ENCODE results near the gene IL22RA1.
A peak's percentile ranks its signal among the peaks of the same experiment; 100 is the strongest.

Gene IL22RA1

DNA sequence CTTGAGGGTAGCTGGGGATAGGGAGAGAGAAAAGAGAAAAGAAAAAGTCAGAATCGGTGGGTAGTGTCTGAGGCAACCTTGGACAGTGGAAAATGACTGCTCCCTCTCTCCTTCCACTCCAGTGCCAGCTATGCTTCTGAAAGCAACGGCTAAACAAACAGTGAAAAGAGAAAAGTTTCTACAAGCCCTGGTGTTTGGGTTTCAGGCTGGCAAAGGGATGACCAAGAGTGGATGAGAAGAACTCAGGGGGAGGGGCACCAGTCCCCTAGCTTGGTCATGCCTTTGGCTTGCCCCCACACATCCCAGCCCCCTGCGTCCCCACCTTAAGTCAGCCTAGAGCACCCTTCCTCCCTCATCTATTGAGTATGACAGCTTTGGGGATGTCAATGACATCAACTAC, 8.6 kb downstream of the IL22RA1 start:
- no peaks in the 10 kb centered on the region for H3K4me1 ChIP-seq (ENCODE audit: control insufficient read depth, insufficient read depth, low read length)
- no peaks in the 10 kb centered on the region for H3K27me3 ChIP-seq (replicated peaks; ENCODE audit: control insufficient read depth, insufficient read depth, low read length)
- no peak overlapping the region for H3K4me3 ChIP-seq (ENCODE audit: low read length)
- H3K9ac ChIP-seq (ENCODE audit: low read length) = no peak overlapping the region
- DNase-seq (ENCODE audit: low read depth) = no peak
- H3K9me3 ChIP-seq (ENCODE audit: control insufficient read depth, low read length) = peaks cover 10% of the 10 kb centered on the region
- H3K36me3 ChIP-seq (ENCODE audit: control insufficient read depth, insufficient read depth, low read length, severe bottlenecking) = no peaks in the 10 kb centered on the region

DNA sequence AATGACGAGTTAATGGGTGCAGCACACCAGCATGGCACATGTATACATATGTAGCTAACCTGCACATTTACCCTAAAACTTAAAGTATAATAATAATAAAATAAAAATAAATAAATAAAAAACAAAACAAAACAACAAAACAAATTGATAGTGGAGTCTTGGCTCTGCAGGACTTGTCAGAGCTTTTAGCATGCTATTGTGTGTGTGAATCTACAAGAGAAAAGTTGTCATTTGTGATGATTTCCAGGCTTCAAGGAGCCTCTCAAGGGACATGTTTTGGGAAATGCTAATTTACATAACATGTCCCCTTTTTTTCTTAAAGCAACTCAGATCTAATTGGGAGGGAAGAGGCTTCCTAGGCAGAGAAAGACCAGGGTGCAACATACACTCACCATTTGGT, 9.1 kb downstream of the IL22RA1 start:
- Histone ChIP-seq H3K4me1 (ENCODE audit: control insufficient read depth, insufficient read depth, low read length) (no peaks in the 10 kb centered on the region), H3K36me3 (ENCODE audit: control insufficient read depth, insufficient read depth, low read length, severe bottlenecking) (no peaks in the 10 kb centered on the region), H3K27me3 (replicated peaks; ENCODE audit: control insufficient read depth, insufficient read depth, low read length) (no peaks in the 10 kb centered on the region), H3K9ac (ENCODE audit: low read length) (no peak overlapping the region), H3K9me3 (ENCODE audit: control insufficient read depth, low read length) (peaks cover 6% of the 10 kb centered on the region), H3K4me3 (ENCODE audit: low read length) (no peak overlapping the region)
- no peak for DNase-seq (ENCODE audit: low read depth)

DNA sequence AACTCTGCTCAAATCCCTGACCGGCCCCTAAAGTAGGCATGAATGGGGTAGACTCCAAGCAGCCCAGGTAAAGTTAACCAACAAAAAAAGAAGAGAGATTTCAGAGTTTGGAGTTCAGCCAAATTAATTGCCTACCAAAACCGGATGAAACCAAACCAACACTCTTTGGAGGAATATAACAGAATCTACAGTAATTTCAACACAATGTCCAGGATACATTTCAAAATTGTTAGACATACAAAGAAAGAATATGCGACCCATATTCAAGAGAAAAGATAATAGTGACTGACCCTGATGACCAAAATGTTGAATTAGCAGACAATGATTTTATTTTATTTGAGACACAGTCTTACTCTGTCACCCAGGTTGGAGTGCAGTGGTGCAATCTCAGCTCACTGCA, 12.6 kb downstream of the IL22RA1 start:
- peaks cover 11% of the 10 kb centered on the region for H3K4me1 ChIP-seq (ENCODE audit: control insufficient read depth, insufficient read depth, low read length)
- H3K27me3 ChIP-seq (replicated peaks; ENCODE audit: control insufficient read depth, insufficient read depth, low read length) = no peaks in the 10 kb centered on the region
- H3K9me3 ChIP-seq (ENCODE audit: control insufficient read depth, low read length) = peaks cover 6% of the 10 kb centered on the region
- no peaks in the 10 kb centered on the region for H3K36me3 ChIP-seq (ENCODE audit: control insufficient read depth, insufficient read depth, low read length, severe bottlenecking)
- no peak overlapping the region for H3K4me3 ChIP-seq (ENCODE audit: low read length)
- no peak overlapping the region for H3K9ac ChIP-seq (ENCODE audit: low read length)
- DNase-seq (ENCODE audit: low read depth) = no peak

DNA sequence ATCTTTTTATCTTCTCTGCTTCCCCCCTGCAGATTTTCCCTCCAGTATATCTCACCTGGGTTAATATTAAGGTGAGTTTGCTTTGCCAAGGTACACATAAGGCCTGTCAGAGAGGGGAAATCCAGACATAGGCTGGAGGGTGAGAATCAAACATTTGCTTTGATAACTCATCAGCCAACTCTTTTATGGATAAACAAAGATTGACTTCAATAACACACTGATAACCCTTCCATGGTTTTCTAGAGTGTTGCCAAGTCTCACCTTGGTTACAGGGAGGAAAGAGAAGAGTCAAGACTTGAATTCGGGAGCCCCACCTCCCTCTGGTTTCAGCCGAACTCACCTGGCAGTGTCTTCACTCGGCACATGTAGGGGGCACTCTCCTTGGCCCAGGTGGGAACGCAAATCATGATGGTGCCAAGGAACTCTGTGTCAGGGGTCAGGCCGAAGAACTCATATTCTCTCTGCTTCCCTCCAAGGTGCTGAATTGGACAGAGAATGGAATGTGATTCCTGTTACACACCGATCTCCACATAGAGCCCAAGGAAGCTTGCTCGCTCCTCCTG, 15.1 kb downstream of the IL22RA1 start:
- H3K9ac ChIP-seq (ENCODE audit: low read length) = no peak overlapping the region
- H3K36me3 ChIP-seq (ENCODE audit: control insufficient read depth, insufficient read depth, low read length, severe bottlenecking) = no peaks in the 10 kb centered on the region
- peaks cover 11% of the 10 kb centered on the region for H3K4me1 ChIP-seq (ENCODE audit: control insufficient read depth, insufficient read depth, low read length)
- H3K27me3 ChIP-seq (replicated peaks; ENCODE audit: control insufficient read depth, insufficient read depth, low read length) = no peaks in the 10 kb centered on the region
- no peak overlapping the region for H3K4me3 ChIP-seq (ENCODE audit: low read length)
- DNase-seq (ENCODE audit: low read depth) = no peak
- H3K9me3 ChIP-seq (ENCODE audit: control insufficient read depth, low read length) = peaks cover 6% of the 10 kb centered on the region

DNA sequence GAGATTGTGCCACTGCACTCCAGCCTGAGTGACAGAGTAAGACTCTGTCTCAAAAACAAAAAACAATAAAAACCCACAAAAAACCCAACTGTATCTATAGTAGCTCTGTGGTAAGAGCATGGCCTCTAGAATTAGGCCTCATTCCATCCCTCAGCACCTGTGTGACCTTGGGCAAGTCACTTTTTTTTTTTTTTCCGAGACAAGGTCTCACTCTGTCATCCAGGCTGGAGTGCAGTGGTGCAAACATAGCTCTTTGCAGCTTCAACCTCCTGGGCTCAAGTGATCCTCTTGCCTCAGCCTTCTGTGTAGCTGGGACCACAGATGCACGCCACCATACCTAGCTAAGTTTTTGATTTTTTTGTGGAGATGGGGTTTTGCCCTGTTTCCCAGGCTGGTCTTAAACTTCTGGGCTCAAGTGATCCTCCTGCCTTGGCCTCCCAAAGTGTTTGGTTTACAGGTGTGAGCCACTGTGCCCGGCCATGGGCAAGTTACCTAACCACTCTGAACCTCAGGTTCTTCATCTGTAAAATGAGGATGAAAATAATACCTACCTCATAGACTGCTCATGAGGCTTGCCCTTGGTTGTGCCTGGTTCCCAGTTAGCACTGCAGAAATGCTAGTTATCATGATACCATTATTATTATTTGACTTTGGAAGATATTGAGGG, 15.7 kb downstream of the IL22RA1 start:
- no peak overlapping the region for H3K9ac ChIP-seq (ENCODE audit: low read length)
- no peak overlapping the region for H3K4me3 ChIP-seq (ENCODE audit: low read length)
- peaks cover 6% of the 10 kb centered on the region for H3K9me3 ChIP-seq (ENCODE audit: control insufficient read depth, low read length)
- H3K36me3 ChIP-seq (ENCODE audit: control insufficient read depth, insufficient read depth, low read length, severe bottlenecking) = no peaks in the 10 kb centered on the region
- no peaks in the 10 kb centered on the region for H3K27me3 ChIP-seq (replicated peaks; ENCODE audit: control insufficient read depth, insufficient read depth, low read length)
- DNase-seq (ENCODE audit: low read depth) = no peak
- H3K4me1 ChIP-seq (ENCODE audit: control insufficient read depth, insufficient read depth, low read length) = peaks cover 11% of the 10 kb centered on the region

DNA sequence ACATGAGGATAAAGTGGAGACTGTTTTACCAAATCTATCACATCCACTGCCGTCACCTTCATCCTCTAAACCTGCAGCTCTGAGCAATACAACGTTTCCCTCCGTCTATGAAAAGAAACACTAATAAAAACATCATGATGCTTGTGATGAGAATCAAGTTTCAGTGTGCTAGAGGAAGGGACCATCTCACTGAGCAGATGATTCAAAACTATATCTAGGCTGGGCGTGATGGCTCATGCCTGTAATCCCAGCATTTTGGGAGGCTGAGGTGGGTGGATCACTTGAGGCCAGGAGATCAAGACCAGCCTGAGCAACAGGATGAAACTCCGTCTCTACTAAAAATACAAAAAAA, 16.3 kb downstream of the IL22RA1 start:
- peaks cover 11% of the 10 kb centered on the region for H3K4me1 ChIP-seq (ENCODE audit: control insufficient read depth, insufficient read depth, low read length)
- DNase-seq (ENCODE audit: low read depth) = no peak
- H3K9ac ChIP-seq (ENCODE audit: low read length) = no peak overlapping the region
- no peaks in the 10 kb centered on the region for H3K27me3 ChIP-seq (replicated peaks; ENCODE audit: control insufficient read depth, insufficient read depth, low read length)
- no peaks in the 10 kb centered on the region for H3K36me3 ChIP-seq (ENCODE audit: control insufficient read depth, insufficient read depth, low read length, severe bottlenecking)
- H3K9me3 ChIP-seq (ENCODE audit: control insufficient read depth, low read length) = peaks cover 6% of the 10 kb centered on the region
- no peak overlapping the region for H3K4me3 ChIP-seq (ENCODE audit: low read length)

DNA sequence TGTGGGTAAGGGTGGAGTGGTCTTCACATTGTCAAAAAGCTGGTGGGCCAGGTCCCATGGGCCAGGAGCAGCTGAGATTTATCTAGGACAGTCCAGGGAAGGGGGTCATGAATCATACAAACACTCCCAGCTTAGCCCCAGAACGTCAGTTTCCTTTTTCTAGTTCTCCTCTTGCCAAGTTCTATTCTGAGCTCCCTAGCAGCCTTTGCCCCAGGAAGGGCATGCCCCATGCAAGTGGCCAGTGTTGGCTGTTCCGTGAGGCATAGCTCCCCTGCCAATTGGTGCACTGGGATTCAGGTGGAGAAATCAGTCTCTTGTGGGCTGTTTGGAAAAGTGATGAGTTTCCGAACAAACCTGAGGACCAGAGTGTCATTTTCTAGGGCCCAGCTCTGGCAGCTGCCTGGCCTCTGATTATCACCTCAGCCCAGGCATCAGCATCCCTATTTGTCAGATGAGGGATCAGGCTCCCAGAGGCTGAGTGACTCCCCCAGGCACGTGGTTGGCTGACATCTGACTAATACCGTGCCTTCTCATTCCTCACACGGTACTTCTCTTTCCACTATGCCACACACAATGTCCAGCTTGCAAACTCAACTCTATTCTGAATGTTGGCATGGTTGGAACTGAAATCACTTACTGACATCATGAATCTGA, 16.8 kb downstream of the IL22RA1 start:
- Histone ChIP-seq H3K4me1 (ENCODE audit: control insufficient read depth, insufficient read depth, low read length) (peaks cover 14% of the 10 kb centered on the region), H3K9me3 (ENCODE audit: control insufficient read depth, low read length) (peaks cover 6% of the 10 kb centered on the region), H3K4me3 (ENCODE audit: low read length) (no peak overlapping the region), H3K36me3 (ENCODE audit: control insufficient read depth, insufficient read depth, low read length, severe bottlenecking) (no peaks in the 10 kb centered on the region), H3K9ac (ENCODE audit: low read length) (no peak overlapping the region), H3K27me3 (replicated peaks; ENCODE audit: control insufficient read depth, insufficient read depth, low read length) (no peaks in the 10 kb centered on the region)
- peak; percentile 29 for DNase-seq (ENCODE audit: low read depth)

DNA sequence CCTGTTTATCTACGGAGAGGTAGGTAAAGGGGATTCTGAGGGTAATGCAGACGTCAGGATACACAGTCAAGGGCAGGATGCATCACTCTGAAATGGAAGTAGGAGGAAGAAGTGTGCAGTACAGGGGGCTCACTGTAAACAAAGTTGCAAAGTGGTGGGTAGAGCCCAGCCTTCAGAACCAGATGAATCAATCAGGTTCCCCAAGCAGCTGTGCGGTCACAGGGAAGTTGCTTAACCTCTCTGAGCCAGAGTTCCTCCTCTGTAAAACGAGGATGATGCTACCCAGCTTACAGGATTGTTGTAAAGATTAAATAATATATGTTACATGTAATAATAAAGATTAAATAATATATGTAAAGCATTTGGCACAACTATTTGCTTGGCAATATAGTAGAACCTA, 17.5 kb downstream of the IL22RA1 start:
- peaks cover 20% of the 10 kb centered on the region for H3K4me1 ChIP-seq (ENCODE audit: control insufficient read depth, insufficient read depth, low read length)
- no peak overlapping the region for H3K4me3 ChIP-seq (ENCODE audit: low read length)

DNA sequence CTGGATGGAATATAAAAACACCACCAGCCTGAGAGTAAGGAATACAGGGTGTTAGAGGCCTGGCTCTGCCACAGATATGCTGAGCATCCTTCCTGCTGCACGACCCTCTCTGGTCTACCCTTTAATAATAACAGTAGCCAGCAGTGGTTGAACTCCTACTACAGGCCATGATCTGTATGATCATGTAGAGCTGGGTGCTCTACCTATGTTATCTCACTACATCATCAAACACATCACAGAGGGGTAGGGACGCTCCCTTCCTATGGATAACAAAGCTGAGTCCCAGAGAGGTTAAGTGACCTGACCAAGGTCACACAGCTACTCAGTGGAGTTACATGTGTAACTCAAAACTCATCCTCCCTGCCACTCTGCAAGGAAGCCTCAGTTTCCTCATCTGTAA, 18.0 kb downstream of the IL22RA1 start:
- DNase-seq (ENCODE audit: low read depth) = no peak
- Histone ChIP-seq H3K4me3 (ENCODE audit: low read length) (no peak overlapping the region), H3K36me3 (ENCODE audit: control insufficient read depth, insufficient read depth, low read length, severe bottlenecking) (no peaks in the 10 kb centered on the region), H3K4me1 (ENCODE audit: control insufficient read depth, insufficient read depth, low read length) (peaks cover 25% of the 10 kb centered on the region), H3K9ac (ENCODE audit: low read length) (no peak overlapping the region), H3K9me3 (ENCODE audit: control insufficient read depth, low read length) (no peaks in the 10 kb centered on the region), H3K27me3 (replicated peaks; ENCODE audit: control insufficient read depth, insufficient read depth, low read length) (no peaks in the 10 kb centered on the region)

More for the DNA sequence above, 17.5 kb downstream of the IL22RA1 start:
- H3K9me3 ChIP-seq (ENCODE audit: control insufficient read depth, low read length) = peaks cover 5% of the 10 kb centered on the region
- H3K9ac ChIP-seq (ENCODE audit: low read length) = no peak overlapping the region
- H3K27me3 ChIP-seq (replicated peaks; ENCODE audit: control insufficient read depth, insufficient read depth, low read length) = no peaks in the 10 kb centered on the region
- DNase-seq (ENCODE audit: low read depth) = no peak
- H3K36me3 ChIP-seq (ENCODE audit: control insufficient read depth, insufficient read depth, low read length, severe bottlenecking) = no peaks in the 10 kb centered on the region

DNA sequence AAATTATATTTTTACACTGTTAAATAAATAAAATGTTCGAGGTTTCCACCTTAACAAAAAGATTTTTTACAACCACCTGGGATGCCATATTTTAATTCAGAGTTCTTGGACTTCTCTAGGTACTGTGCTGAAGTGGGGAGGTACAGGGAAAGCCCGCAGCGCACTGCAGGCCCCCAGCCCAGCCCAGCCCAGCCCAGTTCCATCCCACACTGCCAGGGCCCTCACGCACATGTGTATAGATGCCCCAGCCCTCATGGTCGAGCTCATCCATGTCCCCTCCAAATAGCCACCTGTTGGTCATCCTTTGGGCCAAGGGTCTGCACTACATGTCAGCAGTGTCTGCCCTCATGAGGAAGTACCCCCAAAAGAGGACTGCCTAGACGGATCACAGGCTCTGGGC, 19.3 kb downstream of the IL22RA1 start:
- Histone ChIP-seq H3K4me1 (ENCODE audit: control insufficient read depth, insufficient read depth, low read length) (peaks cover 35% of the 10 kb centered on the region), H3K36me3 (ENCODE audit: control insufficient read depth, insufficient read depth, low read length, severe bottlenecking) (no peaks in the 10 kb centered on the region), H3K4me3 (ENCODE audit: low read length) (no peak overlapping the region), H3K27me3 (replicated peaks; ENCODE audit: control insufficient read depth, insufficient read depth, low read length) (no peaks in the 10 kb centered on the region), H3K9ac (ENCODE audit: low read length) (no peak overlapping the region), H3K9me3 (ENCODE audit: control insufficient read depth, low read length) (no peaks in the 10 kb centered on the region)
- DNase-seq (ENCODE audit: low read depth) = no peak

DNA sequence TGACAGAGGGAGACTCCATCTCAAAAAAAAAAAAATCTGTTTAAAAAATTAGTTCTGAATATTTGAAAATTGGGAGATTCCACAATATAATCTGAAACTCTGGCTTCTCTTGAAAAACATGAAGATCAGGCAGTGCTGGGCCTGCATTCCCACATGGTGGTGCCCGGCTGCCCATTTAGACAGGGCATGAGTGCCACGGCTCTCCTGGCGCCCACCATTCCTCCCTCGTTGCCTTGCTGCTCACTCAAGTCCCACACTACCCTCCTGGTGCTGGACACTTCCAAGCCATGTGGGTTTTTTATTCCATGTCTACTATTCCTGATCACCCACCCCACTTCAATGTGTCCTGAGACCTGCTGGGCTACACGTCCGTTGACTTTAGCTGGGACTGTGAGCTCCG, 20.2 kb downstream of the IL22RA1 start:
- Histone ChIP-seq H3K27me3 (replicated peaks; ENCODE audit: control insufficient read depth, insufficient read depth, low read length) (no peaks in the 10 kb centered on the region), H3K4me1 (ENCODE audit: control insufficient read depth, insufficient read depth, low read length) (peaks cover 42% of the 10 kb centered on the region), H3K4me3 (ENCODE audit: low read length) (no peak overlapping the region), H3K9me3 (ENCODE audit: control insufficient read depth, low read length) (no peaks in the 10 kb centered on the region), H3K36me3 (ENCODE audit: control insufficient read depth, insufficient read depth, low read length, severe bottlenecking) (no peaks in the 10 kb centered on the region), H3K9ac (ENCODE audit: low read length) (no peak overlapping the region)
- DNase-seq (ENCODE audit: low read depth) = no peak
